GM18511 (cell line): ENCODE measurements around the gene RAB20.
"Not testable (repeated sequence)": the region's sequence is repeated elsewhere in the genome, so short reads cannot be mapped to it uniquely, and the experiment has no call there.

ENCODE experiments used
- ATAC-seq: cut with Tn5 transposase; IDR thresholded peaks from one replicate; pipeline ENCODE4 v1.9.1; 2021; ENCODE audit warnings: mild to moderate bottlenecking, moderate library complexity; ENCODE audit not compliant: unreplicated experiment

Gene RAB20

GRCh38 chr13:110512198-110512740 lies 49.3 kb downstream of the RAB20 start:
- no peak for ATAC-seq

GRCh38 chr13:110511509-110512181 lies 49.9 kb downstream of the RAB20 start:
- no peak for ATAC-seq

- peak; percentile 85 for ATAC-seq
Measured at GRCh38 chr13:110509971-110510786, 51.3 kb downstream of the RAB20 start.

GRCh38 chr13:110509478-110509926 lies 52.0 kb downstream of the RAB20 start:
- ATAC-seq, result peak; percentile 25

GRCh38 chr13:110507678-110508381 lies 53.7 kb downstream of the RAB20 start:
- ATAC-seq, result no peak

GRCh38 chr13:110506859-110507566 lies 54.5 kb downstream of the RAB20 start:
- no peak for ATAC-seq

- ATAC-seq, result no peak
Measured at GRCh38 chr13:110506396-110506795, 55.1 kb downstream of the RAB20 start.

GRCh38 chr13:110505594-110505993 lies 55.9 kb downstream of the RAB20 start:
- ATAC-seq, result no peak

- no peak for ATAC-seq
Measured at GRCh38 chr13:110503979-110504499, 57.5 kb downstream of the RAB20 start.

- ATAC-seq, result no peak
Measured at GRCh38 chr13:110503037-110503901, 58.3 kb downstream of the RAB20 start.

- no peak for ATAC-seq
Measured at GRCh38 chr13:110501188-110501587, 60.3 kb downstream of the RAB20 start.

GRCh38 chr13:110500341-110500740 lies 61.2 kb downstream of the RAB20 start:
- no peak for ATAC-seq

- no peak for ATAC-seq
Measured at GRCh38 chr13:110499621-110500281, 61.8 kb downstream of the RAB20 start.

- no peak for ATAC-seq
Measured at GRCh38 chr13:110498765-110499164, 62.8 kb downstream of the RAB20 start.

- ATAC-seq, result no peak
Measured at GRCh38 chr13:110498327-110498726, 63.2 kb downstream of the RAB20 start.

- not testable (repeated sequence) for ATAC-seq
Measured at GRCh38 chr13:110497896-110498295, 63.6 kb downstream of the RAB20 start.

- no peak for ATAC-seq
Measured at GRCh38 chr13:110497003-110497402, 64.5 kb downstream of the RAB20 start.

GRCh38 chr13:110496281-110496680 lies 65.2 kb downstream of the RAB20 start:
- ATAC-seq, result no peak

- ATAC-seq, result no peak
Measured at GRCh38 chr13:110495881-110496280, 65.6 kb downstream of the RAB20 start.
